ENCODE measurements around the gene PEBP1.

GRCh38 chr12:118107694-118108093, 28.2 kb upstream of the PEBP1 start:
- TF ChIP-seq EZH2 (IDR thresholded peaks at IDR 0.05; ENCODE audit: borderline replicate concordance, low read depth, low read length, poor library complexity, severe bottlenecking) = no peak
- TF ChIP-seq, protein P1, sequence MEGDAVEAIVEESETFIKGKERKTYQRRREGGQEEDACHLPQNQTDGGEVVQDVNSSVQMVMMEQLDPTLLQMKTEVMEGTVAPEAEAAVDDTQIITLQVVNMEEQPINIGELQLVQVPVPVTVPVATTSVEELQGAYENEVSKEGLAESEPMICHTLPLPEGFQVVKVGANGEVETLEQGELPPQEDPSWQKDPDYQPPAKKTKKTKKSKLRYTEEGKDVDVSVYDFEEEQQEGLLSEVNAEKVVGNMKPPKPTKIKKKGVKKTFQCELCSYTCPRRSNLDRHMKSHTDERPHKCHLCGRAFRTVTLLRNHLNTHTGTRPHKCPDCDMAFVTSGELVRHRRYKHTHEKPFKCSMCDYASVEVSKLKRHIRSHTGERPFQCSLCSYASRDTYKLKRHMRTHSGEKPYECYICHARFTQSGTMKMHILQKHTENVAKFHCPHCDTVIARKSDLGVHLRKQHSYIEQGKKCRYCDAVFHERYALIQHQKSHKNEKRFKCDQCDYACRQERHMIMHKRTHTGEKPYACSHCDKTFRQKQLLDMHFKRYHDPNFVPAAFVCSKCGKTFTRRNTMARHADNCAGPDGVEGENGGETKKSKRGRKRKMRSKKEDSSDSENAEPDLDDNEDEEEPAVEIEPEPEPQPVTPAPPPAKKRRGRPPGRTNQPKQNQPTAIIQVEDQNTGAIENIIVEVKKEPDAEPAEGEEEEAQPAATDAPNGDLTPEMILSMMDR (conservative IDR thresholded peaks at IDR 0.05; ENCODE audit: low read depth, low read length) = no peak

All from A673 (cell line).